NK-92 (cell line): ENCODE data around the gene TMEM217.
A peak's percentile ranks its signal among the peaks of the same experiment; 100 is the strongest.
"Not testable (repeated sequence)": the region's sequence is repeated elsewhere in the genome, so short reads cannot be mapped to it uniquely, and the experiment has no call there.

ENCODE experiments used
- DNase-seq: peaks from one replicate; lab custom pipeline; 2025; ENCODE audit not compliant: unreplicated experiment; lab: John Stamatoyannopoulos, UW

Gene TMEM217

DNA sequence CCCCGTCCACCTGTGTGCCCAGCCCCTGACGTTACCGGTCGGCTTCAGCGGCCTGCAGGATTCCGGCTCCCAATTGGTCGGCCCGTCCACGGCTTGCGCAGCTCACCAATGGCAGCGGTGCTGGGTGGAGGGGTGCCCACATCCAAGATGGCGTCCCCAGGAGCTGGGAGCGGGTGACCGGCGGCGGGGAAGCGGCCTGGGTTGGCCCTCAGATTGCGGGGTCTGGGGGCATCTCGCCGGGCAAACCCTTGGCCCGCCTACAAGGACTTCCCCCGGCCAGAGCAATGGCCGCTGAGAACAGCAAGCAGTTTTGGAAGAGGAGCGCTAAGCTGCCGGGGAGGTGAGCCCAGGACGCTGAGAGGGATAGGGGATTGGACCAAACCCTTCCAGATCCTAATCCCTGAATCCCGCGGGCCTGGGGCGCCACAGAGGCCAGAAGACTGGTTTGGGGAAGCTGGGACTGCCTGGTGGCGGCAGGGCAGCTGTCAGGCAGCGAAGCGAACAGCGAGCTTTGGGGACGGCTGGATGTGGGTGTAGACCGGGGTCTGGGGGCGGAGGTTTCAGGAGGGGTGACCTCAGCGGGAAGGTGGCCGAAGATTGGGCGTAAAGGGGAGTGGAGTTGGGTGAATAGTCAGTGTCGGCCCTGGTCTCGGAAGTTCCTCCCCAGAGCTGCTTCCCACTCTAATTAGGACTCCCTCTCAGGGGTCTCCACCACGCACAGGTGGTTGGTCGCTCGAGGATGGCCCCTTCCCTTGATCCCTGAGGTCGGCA, at the start of gene TMEM217, which contains the start of gene TBC1D22B:
TSS of gene TMEM217 (minus strand) at position 511 of the 771 bp plus-strand sequence. CDS start 39,114 bp downstream, outside the sequence.
TSS of gene TBC1D22B (plus strand) at position 139 of the 771 bp plus-strand sequence. CDS start at position 285, 146 bp downstream.
- peak; percentile 38 for DNase-seq

DNA sequence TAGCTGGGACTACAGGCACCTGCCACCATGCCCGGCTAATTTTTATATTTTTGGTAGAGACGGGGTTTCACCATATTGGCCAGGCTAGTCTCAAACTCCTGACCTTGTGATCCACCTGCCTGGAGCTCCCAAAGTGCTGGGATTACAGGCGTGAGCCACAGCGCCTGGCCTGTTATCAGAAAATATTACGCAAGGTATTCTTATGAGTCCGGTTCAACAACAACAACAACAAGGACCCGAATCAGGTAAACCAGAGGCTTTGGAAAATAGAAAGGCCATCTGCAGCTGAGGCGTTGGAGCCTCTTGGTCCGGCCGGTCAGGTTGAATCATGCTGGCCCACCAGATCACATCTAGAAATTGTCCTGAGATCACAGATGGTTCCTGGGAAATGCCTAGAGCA, 49.5 kb upstream of the TMEM217 start:
- not testable (repeated sequence) for DNase-seq

DNA sequence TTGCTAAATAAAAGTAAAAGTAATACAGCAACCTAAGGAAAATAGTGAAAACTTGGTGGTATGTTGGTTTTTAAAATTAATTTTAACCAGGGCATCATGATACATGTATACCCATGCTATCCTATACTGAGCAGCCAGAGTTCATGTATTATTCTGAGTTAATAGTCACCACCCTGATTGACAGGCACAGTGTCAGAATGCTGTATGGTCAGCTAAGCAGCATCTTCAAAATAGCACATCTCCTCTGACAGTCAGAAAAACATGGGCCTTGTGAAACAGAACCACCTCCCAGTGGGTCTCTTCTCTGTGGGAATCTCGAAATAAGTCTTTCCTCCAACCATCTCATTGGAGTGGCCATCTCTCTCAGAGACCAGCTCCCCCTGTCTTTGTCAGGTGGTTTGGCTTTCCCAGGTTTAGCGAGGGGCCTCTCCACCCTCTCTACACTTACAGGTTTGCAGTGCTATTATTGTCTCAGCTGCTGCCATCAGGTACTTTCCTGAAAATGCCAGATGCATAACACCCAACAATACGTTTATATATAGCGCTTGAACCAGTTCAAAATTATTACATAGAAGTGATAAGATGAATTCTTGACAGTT, 48.8 kb upstream of the TMEM217 start:
- no peak for DNase-seq

DNA sequence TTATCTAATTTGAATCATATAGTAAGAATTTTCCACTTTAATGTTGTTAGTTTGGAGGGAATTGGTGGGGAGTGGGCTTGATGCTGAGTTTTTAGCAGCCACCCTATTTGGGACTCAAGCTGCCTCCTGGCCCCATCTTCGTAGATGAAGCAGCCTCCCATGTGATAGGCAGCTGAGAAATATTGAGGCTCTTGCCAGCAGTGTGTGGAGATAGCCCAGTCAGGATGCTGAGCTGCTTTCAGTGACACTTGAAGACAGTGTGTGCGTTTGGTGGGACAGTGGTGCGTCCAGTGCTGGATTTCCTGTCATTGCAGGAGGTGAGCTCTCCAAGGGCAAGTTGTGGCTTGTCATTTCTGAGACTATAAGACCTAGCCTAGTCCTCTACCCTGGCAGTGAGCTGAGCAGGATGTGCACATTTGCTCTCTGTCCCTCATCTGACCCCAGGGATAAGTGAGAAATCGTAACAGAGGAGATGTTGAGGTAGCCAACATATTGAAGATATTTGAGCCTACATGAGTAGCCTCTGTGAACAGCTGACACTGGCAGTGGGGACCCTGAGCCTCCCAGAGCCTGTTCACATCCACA, 48.0 kb upstream of the TMEM217 start:
- no peak for DNase-seq

DNA sequence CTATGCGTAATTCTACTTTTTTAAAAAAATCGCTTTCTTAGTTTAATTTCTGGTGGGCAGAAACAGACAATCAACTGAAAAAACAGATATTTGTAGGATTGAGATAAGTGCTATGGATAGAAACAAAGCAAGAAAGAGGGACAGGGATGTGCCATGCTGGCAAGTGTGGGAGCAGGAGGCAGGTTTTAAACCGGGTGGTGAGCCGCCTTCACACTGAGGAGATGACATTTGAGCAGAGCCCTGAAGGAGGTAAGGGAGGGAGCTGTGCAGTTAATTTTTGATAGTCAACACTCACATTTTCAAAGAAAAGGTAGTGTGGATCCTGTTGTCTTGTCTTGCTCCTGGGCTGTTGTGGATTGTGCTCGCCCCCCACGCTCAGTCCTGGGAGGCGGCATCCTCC, 46.8 kb upstream of the TMEM217 start:
- no peak for DNase-seq

DNA sequence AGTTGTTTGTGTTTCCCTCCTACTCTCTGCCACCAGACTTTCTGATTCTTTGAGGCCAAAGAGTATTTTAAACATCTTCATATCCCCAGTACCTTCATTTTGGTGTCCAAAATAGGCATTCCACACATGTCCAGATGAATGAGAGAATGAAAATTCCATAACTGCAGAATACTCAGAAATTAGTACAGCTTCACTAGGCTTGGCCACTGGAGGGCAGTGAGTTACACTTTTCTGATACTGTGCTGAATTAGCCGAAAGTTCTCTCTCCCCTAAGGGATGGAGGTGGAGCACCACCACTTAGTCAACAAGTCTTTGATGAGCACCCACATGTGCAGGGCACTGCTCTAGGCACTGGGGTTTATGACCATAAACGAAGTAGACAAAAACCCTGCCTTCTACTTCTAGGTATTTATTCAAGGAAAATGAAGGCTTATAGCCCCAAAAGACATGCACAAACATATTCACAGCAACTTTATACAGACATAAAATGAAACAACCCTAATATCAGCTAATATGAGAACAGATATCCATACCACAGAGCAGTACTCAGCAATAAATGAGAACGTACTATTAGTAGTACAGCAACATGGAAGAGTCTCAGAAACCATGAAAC, 46.1 kb upstream of the TMEM217 start:
- DNase-seq, result no peak

DNA sequence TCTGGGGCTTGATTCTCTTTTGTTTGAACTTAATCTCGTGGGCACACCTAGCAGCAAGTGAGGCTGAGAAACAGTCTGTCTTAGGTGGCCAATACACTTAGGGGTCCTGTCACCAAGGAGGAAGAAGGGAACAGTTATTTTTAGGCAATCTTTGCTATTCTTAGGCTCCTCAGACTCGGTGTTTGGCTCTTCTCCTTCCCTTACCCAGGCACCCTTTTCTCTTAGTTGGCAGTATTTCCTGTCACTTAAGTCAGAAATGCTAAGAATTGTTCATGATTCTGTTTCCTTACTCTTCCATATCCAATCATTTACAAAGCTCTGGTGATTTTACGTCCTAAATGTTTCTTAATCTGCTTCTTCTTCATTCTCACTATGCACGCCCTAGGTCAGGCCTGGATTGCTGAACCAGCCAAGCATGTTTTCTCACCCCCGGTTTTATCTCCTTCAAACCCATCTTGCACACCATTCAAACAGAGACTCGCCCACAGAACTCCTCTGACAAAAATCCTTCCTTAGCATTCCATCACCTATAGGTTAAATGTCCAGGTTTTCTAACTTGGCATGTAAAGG, 45.2 kb upstream of the TMEM217 start:
- no peak for DNase-seq

DNA sequence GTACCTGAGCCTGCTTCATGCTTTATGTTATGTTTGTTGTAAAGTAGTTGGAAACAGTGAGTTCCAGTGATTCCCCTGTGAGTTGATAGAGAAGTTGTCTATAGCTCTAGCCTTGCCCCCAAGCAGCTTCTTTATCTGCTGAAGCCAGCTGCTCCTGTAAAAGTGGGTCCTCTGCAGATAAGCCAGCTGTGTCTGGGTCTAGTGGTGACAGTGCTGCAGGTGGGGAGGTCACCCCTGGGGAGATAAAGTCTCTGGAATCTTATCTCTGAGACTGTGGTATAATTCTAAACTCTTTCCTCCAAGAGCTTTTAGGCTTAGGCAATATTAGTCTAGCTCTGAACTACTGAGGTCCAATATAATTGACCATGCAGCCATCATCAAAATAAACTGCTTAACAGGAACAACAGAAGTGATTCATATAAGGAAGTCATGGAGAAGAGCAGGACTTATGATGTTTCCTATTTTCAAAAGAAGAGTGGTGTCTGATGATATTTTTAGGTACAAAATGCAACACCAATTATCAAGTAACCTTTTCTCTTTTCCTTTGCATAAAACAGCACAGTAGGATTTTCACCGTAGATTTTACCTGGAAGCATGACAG, 44.2 kb upstream of the TMEM217 start:
- no peak for DNase-seq

DNA sequence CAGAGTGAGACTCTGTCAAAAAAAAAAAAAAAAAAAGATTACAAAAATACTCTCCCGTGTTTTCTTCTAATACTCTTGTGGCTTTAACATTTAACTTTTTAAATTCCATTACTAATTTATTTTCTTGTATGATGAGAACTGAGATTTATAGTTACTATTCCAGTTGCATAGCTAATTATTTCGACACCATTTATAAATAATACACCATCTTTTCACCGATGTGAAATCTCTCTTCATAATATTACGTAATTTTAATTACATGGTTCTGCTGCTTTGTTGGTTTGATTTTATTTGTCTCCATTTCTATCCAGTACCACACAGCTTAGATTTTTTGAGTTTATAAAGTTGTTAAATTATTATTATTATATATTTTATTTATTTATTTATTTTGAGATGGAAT, 42.0 kb upstream of the TMEM217 start:
- DNase-seq, result no peak

DNA sequence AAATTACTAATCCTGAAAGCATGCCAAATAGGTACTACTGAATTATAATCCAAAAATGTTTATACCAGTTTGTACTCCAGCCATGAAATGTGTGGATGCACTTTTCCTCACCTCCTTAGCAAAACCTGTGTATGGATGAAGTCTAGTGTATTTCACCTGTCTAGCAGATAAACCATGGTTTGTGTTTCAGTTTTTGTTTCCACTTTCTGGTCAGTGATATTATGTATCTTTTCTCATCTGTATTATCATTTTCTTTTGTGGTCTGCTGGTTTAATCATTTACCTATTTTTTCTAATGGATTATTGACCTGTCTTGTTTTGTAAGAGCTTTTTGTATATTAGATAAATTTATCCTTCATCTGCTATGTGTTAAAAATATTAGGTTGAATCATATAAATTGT, 41.0 kb upstream of the TMEM217 start:
- no peak for DNase-seq

DNA sequence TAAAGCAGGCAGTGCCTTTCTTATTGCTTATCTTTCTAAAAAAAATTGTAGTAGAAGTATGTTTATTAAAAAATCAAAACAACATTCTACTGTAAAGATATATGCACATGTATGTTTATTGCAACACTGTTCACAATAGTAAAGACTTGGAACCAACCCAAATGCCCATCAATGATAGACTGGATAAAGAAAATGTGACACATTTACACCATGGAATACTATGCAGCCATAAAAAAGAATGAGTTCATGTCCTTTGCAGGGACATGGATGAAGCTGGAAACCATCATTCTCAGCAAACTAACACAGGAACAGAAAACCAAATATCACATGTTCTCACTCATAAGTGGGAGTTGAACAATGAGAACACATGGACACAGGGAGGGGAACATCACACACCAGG, 39.7 kb upstream of the TMEM217 start:
- not testable (repeated sequence) for DNase-seq

DNA sequence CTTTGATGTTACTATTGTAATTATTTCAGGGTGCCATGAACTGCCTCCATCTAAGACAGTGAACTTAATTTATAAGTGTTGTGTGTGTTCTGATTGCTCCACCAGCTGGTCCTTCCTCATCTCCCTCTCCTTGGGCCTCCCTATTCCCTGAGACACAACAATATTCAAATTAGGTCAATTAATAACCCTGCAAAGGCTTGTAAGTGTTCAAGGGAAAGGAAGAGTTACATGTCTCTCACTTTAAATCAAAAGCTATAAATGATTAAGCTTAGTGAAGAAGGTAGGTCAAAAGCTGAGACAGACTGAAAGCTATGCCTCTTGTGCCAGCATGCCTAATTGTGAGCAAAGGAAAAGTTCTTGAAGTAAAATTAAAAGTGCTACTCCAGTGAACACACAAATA, 35.5 kb upstream of the TMEM217 start:
- DNase-seq, result no peak

DNA sequence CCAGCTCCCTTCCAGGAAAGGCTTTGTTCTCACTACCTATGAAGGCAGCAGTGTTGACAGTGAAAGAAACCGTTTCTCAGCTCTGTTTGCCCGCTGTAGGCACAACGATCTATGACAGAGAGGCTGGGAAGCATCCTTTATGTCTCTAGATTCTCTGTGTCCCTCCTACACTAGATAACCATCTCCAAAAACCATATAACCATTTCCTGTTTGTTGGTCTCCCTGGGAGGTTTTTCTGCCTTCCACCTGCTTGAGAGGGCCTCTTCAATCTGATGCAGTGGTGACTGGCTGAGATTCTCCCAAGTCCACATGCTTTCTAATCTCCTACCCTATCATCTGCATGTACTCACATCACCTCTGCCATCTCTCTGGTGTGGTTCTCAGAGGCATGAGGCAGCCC, 32.0 kb upstream of the TMEM217 start:
- no peak for DNase-seq

DNA sequence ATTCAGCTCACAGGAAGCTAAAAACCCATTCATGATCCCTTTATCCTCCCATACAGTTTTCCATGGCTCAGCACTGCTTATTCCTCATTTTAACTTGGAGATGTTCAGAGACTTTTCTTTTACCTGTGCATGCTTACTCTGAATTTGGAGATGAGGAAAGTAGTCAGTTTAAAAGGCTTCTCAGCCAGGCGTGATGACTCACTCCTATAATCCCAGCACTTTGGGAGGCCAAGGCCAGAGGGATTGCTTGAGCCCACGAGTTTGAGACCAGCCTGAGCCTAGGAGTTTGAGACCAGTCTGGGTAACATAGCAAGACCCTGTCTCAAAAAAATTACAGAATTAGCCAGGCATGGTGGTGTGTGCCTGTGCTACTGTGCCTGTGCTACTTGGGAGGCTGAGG, 30.3 kb upstream of the TMEM217 start:
- DNase-seq, result no peak

DNA sequence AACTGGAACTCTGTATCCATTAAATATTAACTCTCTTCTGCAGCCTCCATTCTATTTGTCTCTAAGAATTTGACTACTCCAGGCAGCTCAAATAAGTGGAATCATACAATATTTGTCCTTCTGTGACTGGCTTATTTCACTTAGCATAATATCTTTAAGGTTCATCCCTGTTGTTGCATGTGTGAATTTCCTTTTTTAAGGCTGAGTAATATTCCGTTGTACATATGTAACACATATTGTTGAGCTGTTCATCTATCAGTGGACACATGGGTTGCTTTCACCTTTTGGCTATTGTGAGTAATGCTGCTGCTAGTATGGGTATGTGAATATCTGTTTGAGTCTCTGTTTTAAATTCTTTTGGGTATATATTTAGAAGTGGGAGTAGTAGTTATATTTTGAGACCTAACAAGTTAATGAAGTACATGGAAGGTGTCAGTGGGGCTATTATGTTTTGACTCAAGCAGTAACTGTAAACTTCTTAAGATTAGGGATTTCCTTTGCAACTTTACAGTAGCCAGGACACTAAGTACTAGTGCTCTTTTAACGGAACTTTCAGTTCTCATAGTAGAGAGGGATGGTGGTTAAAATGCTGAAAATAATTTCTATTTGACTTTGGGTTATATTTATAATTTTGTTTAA, 29.7 kb upstream of the TMEM217 start:
- DNase-seq, result no peak

DNA sequence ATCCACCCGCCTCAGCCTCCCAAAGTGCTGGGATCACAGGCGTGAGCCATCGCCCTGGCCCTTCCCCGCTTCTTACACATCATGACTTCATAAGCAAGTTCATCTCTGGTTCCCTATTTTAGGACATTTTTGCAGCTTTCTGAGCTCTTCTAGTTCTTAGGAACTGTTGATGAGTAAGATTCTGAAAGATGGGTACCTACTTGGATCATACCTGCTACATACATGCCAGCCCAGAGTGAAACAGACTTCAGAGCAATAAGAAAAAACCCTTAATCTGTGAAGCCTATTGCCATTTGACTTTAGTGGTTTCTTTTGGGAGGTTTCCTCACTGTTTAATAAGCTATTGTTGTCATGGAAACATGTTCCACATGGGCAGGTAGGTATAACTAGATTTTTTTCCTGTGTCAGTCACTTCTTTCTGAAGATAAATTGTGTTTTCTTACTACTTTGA, 27.9 kb upstream of the TMEM217 start:
- DNase-seq, result no peak

DNA sequence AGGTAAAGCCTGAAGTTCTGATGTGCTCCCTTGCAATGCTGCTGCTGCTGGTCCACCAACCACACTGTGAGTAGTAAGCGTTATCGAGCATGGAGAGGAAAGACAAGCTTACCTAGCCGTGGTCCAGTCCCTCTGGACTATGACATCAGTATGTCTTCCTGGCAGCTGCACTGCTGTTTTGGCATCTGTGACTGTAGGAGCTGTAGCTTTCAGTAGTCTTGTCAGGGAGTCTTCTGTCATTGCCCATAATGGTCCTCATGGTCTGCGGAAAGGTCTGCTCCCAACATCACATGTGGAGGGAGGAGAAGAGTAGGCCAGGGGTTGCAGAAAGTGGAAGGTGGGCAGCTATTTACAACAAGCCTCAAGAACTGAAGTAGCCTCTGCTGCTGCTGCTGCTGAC, 26.8 kb upstream of the TMEM217 start:
- DNase-seq, result no peak

DNA sequence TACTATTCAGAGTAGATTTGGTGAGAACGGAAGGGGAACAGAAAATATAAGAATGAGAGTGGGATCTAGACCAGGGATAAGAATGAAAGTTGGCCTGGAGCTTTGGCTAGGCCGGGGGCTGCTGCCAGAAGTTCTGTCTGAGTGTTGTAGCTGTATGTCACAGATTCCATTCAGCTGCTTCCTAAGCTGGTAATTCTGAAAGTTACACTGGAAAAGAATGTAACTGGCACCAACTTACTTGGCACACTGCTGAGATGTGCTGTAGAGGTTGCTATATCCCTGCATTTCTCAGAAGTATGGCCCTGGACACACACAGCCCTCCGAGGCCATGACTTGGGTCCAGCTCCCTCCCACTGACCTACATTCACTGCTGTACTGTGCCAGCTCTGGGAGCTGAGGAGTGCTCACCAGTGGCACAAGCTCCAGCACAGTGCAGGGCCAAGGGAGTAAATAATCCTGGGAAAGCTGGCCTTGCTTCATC, 25.8 kb upstream of the TMEM217 start:
- no peak for DNase-seq

DNA sequence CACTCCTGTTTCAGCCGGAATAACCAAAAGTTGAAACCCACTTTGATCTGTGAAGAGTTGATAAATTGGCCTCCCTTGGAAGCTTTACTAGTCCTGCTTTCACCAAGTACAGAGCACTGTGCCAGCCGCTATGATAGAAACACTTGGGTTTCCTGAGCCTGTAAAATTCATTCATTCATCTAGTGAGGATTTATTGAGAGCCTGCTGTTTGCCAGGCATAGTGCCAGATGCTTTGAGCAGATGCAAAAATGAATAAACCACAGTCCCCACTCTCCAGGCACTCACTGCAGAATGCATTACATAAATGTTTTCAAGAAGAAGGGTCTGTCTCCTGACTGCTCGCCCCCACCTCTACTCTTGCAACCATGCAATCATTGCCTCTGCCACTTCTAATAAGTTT, 25.3 kb upstream of the TMEM217 start:
- no peak for DNase-seq

DNA sequence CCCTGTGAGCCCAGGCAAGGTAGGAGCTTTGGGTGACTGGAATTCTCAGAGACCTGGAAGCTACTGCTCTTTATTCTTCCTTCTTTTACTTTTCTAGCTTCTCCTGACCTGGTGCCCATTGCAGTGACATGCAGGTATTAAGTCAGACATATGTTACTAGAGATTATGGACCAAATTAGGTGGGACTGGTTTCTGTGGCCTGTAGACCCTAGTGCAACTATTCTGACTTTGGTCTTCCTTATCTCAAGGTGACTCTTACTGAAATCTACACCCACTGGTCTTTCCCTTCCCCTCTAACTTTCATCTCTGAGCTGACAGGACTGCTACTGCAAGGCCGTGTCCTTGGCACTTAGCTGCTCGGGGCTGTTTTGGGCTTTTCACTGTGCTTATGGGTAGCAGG, 24.4 kb upstream of the TMEM217 start:
- DNase-seq, result no peak
